Measurements from ENCODE around the gene EARS2.
"Not testable (repeated sequence)": the region's sequence is repeated elsewhere in the genome, so short reads cannot be mapped to it uniquely, and the experiment has no call there.

EARS2 gene

GRCh38 chr16:23485257-23485614 is 71.9 kb downstream of the EARS2 start:
- no peak overlapping the region for H3K4me3 ChIP-seq (ENCODE audit: low read depth, low read length)

DNA sequence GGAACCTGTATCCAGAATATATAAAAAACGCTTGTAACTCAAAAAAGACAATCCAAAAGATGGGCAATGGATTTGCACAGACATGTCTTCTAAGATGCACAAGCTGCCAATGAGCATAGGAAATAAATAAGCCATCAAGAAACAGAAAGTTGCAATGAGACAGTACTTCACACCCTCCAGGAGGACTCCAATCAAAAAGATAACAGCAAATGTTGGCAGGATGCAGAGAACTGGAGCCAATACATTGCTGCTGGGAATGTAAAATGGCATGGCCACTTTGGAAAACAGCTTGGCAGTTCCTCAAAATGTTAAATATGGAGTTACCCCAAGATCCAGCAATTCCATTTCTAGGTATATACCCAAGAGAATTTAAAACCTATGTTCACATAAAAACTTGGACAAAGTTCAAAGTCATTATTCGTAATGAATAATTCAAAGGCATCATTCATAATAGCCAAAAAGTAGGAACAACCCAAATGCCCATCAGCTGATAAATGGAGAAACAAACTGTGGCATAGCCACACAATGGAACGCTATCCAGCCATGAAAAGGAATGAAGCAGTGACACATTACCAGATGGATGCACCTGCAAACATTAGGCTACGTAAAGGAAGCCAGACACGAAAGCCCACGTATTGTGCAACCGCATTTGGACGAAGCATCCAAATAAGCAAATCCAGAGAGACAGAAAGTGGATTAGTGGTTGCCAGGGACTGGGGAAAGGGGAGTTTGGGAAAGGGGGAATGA is 72.5 kb downstream of the EARS2 start:
- H3K4me3 ChIP-seq (ENCODE audit: low read depth, low read length): no peak overlapping the region

DNA sequence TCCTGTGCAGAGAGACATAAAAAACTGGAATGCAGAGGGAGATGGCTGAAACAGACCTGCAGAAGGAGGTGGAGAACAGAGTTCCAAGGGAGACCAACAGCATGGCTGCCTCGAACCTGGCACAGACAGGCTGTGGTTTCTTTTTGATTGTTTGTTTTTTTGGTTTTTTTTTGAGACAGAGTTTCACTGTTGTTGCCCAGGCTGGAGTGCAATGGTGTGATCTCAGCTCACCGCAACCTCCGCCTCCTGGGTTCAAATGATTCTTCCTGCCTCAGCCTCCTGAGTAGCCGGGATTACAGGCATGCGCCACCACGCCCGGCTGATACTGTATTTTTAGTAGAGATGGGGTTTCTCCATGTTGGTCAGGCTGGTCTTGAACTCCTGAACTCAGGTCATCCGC is 73.7 kb downstream of the EARS2 start:
- H3K4me3 ChIP-seq (ENCODE audit: low read depth, low read length): not testable (repeated sequence)

GRCh38 chr16:23482778-23483177 is 74.4 kb downstream of the EARS2 start:
- H3K4me3 ChIP-seq (ENCODE audit: low read depth, low read length): no peak overlapping the region

GRCh38 chr16:23480257-23480656 is 76.9 kb downstream of the EARS2 start:
- no peak overlapping the region for H3K4me3 ChIP-seq (ENCODE audit: low read depth, low read length)

- no peak overlapping the region for H3K4me3 ChIP-seq (ENCODE audit: low read depth, low read length)
Measured at GRCh38 chr16:23479138-23479537, 78.0 kb downstream of the EARS2 start.

DNA sequence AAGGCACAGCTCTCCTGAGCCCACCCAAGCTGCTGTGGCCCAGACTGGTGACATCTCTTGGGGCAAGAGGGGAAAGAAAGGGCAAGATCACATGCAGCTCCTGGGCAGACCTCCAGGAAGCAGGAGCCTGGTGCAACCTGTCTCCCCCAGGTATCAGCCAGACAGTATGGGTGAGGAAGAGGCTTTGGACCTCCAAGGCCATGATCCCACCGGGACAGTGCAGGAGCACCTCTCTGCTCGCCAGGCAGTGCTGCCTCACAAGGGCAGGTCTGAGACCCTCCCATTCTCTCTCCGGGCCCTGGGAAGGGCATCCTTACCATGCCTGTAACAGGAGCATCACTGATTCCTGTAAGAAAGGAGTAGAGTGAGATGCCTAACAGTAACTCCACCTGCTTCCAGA is 78.6 kb downstream of the EARS2 start:
- H3K4me3 ChIP-seq (ENCODE audit: low read depth, low read length): no peak overlapping the region

DNA sequence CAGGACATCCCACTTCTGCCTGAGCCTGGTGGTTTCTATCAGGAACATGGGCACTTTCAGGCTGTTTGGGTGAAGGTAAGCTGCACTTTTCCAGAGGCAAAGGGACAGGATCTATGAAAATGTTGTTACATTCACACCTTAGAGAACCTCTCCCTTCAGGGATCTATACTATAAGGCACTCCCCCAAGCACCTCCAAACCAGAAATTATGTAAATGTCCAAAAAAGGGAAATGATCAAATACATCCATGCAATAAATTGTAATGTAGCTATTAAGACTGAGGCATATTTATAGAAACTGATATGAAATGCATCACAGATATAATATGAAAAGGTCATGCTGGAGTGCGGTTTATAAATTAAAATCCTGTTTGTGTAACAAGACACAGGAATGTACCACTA is 80.9 kb downstream of the EARS2 start:
- H3K4me3 ChIP-seq (ENCODE audit: low read depth, low read length): no peak overlapping the region

Measured in iPS-11a (cell line).